K562 (cell line): ENCODE measurements around the gene JMJD1C. TPM values are rescaled to one million over a fixed set of nuclear protein-coding genes. Genes with fewer than 3 reads are reported as not detected.

Source experiments
- ARID1B ChIP-seq: fragments of 450-650 bp; IDR thresholded peaks from 2 replicates; pipeline ENCODE4 v1.6.1; 2016; ENCODE audit warnings: antibody characterized with exemption, mild to moderate bottlenecking, inconsistent platforms
- EP400 ChIP-seq: fragments of 450-650 bp; IDR thresholded peaks from 2 replicates; pipeline ENCODE4 v1.6.1; 2017; ENCODE audit warnings: antibody characterized with exemption, mild to moderate bottlenecking, moderate library complexity
- GTF3C2 ChIP-seq: IDR thresholded peaks from 3 replicates; pipeline ENCODE4 v1.6.1; 2011; ENCODE audit warnings: borderline replicate concordance, mild to moderate bottlenecking, moderate library complexity; ENCODE audit not compliant: insufficient read length; ENCODE audit errors: extremely low read depth
- MAZ ChIP-seq, 2 experiments: fragments of 450-650 bp in 1 of 2; sonication (generic) in 1 of 2; formaldehyde crosslinking; IDR thresholded peaks in 1 of 2; conservative IDR thresholded peaks in 1 of 2; 2 replicates each; pipeline versions ENCODE4 v1.4.0 to v1.5.0; 2020; ENCODE audit warnings: mild to moderate bottlenecking in 1 of 2, missing genetic modification reagents in 1 of 2
- NFIC ChIP-seq: fragments of 450-650 bp; IDR thresholded peaks from 2 replicates; pipeline ENCODE4 v1.6.1; 2017; ENCODE audit warnings: mild to moderate bottlenecking, inconsistent platforms
- NR2C2 ChIP-seq, 2 experiments: fragments of 200-800 bp in 1 of 2; sonication (Bioruptor generic) in 1 of 2; sonication (generic) in 1 of 2; formaldehyde crosslinking in 1 of 2; IDR thresholded peaks; 2 replicates each; pipeline versions ENCODE4 v1.6.1 to v1.8.0; 2016 to 2022; ENCODE audit warnings: mild to moderate bottlenecking in 1 of 2, missing compliant biosample characterization in 1 of 2, missing genetic modification characterization in 1 of 2, missing genetic modification reagents in 1 of 2
- POLR3G ChIP-seq: IDR thresholded peaks from 2 replicates; pipeline ENCODE4 v1.6.1; 2011; ENCODE audit not compliant: insufficient read length, insufficient replicate concordance; ENCODE audit errors: extremely low read depth
- SMARCC2 ChIP-seq: fragments of 450-650 bp; IDR thresholded peaks from 2 replicates; pipeline ENCODE4 v1.6.1; 2017; ENCODE audit warnings: antibody characterized with exemption, moderate library complexity, mild to moderate bottlenecking, low read depth
- TAL1 ChIP-seq: fragments of 450-650 bp; IDR thresholded peaks from 2 replicates; pipeline ENCODE4 v1.6.1; 2016; ENCODE audit warnings: mild to moderate bottlenecking
- THRAP3 ChIP-seq: fragments of 450-650 bp; IDR thresholded peaks from 2 replicates; pipeline ENCODE4 v1.6.1; 2016; ENCODE audit warnings: mild to moderate bottlenecking, inconsistent platforms, borderline replicate concordance
- ZKSCAN8 ChIP-seq: fragments of 200-800 bp; sonication (Bioruptor generic); IDR thresholded peaks from 2 replicates; pipeline ENCODE4 v1.6.1; 2016; ENCODE audit warnings: missing genetic modification characterization, missing compliant biosample characterization
- ZNF395 ChIP-seq: fragments of 200-800 bp; sonication (Bioruptor generic); IDR thresholded peaks from 2 replicates; pipeline ENCODE4 v1.6.1; 2017; ENCODE audit warnings: missing genetic modification characterization, missing compliant biosample characterization
- polyA plus RNA-seq, 8 experiments: library from polyadenylated mRNA; depleted of rRNA in 4 of 8; stranded (reverse) in 5 of 8; unstranded in 3 of 8; fragments of >200 nt; fragmentation: Nextera tagmentation in 2 of 8; fragmentation: Illumina TruSeq in 1 of 8; extraction: Ambion mirVana in 2 of 8; extraction: Trizol in 1 of 8; gene quantifications; 2 replicates each; pipeline versions ENCODE4 v1.2.1 to v1.2.3, GENCODE V29; 2011 to 2014; ENCODE audit warnings: inconsistent platforms in 1 of 8, missing spikeins in 1 of 8
- total RNA-seq, 7 experiments: library from RNA; depleted of rRNA in 6 of 7; stranded (reverse); fragments of >200 nt in 6 of 7; fragmentation: Illumina TruSeq in 2 of 7; extraction: Trizol in 2 of 7; gene quantifications; 2 replicates each; pipeline versions ENCODE4 v1.2.1 to v1.2.3, GENCODE V29; 2011 to 2021; ENCODE audit warnings: low replicate concordance in 1 of 7
- TF ChIP-seq, protein P1 (sequence below): fragments of 250-450 bp; sonication (Bioruptor Pico); IDR thresholded peaks from 2 replicates; pipeline ENCODE4 v1.5.0; 2021
- TF ChIP-seq, protein P2 (sequence below): IDR thresholded peaks from 2 replicates; pipeline ENCODE4 v1.6.1; 2011; ENCODE audit warnings: borderline replicate concordance, low read depth, mild to moderate bottlenecking, moderate library complexity, low read length; ENCODE audit not compliant: insufficient read depth, poor library complexity, severe bottlenecking
- TF ChIP-seq, protein P3 (sequence below): fragments of 150-350 bp; IDR thresholded peaks from 2 replicates; pipeline ENCODE4 v1.6.1; 2014; ENCODE audit warnings: low read depth, mild to moderate bottlenecking, low read length, borderline replicate concordance

Gene JMJD1C
- total and polyA plus RNA-seq, 9 of the 15 experiments (the other 6 are each of a cell fraction or from before 2014, with no cell fraction given), result 25.3 to 68.0 (median 47.2) TPM

DNA sequence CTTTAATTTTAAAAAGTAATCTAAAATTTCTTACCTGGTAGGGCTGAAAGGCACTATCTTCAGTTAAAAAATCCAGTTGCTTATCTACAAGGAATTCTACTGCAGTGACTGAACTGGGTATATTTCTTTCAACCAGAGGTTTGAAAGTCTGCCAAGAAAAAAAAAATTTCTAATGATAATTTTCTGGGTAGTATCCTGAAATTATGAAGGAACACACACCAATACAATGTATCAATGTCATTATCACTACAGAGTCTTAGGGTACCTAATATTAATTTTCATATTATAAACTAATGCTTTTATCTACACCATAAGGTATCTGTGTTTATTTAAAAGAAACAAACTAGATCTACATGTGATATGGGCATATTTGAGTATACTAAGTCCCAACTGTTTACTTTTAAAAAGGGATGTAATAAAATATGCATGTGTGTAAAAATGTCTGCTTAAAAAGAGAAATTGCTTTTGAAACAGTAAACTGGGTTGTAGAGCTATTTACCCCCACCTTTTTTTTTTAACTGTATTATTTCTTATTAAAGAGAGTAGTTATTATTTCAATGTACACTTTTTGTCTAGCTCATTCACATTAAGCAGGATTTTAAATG is 201.1 kb downstream of the JMJD1C start (continued):
- TF ChIP-seq ARID1B, result no peak; the same call in 1 of the 2 replicates
- TF ChIP-seq ZKSCAN8 (CRISPR knock-in tag), result 0 out of 2 replicates have a peak, but pooled peaks have one; percentile 49
- no peak for TF ChIP-seq POLR3G
- peak; percentile 21; the same call in 1 of the 2 replicates for TF ChIP-seq SMARCC2
- peak; percentile 4; the same call in 1 of the 2 replicates for TF ChIP-seq EP400
- TF ChIP-seq, protein P1, sequence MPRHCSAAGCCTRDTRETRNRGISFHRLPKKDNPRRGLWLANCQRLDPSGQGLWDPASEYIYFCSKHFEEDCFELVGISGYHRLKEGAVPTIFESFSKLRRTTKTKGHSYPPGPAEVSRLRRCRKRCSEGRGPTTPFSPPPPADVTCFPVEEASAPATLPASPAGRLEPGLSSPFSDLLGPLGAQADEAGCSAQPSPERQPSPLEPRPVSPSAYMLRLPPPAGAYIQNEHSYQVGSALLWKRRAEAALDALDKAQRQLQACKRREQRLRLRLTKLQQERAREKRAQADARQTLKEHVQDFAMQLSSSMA (CRISPR knock-in tag), result no peak
- TF ChIP-seq GTF3C2, result no peak
- no peak for TF ChIP-seq NR2C2 (CRISPR knock-in tag; IDR thresholded peaks at IDR 0.05)
- TF ChIP-seq NR2C2 (tag; IDR thresholded peaks at IDR 0.05), result no peak
- no peak for TF ChIP-seq ZNF395 (CRISPR knock-in tag)
- TF ChIP-seq NFIC, result peak; percentile 42; the same call in 1 of the 2 replicates
- TF ChIP-seq TAL1, result no peak
- peak in 1 of 2 experiments; percentile 4; a peak in 1 of 4 replicates for TF ChIP-seq MAZ (CRISPR knock-in tag; conservative IDR thresholded peaks at IDR 0.05 in 1 of 2, IDR thresholded peaks at IDR 0.05 in 1 of 2)
- TF ChIP-seq, protein P2, sequence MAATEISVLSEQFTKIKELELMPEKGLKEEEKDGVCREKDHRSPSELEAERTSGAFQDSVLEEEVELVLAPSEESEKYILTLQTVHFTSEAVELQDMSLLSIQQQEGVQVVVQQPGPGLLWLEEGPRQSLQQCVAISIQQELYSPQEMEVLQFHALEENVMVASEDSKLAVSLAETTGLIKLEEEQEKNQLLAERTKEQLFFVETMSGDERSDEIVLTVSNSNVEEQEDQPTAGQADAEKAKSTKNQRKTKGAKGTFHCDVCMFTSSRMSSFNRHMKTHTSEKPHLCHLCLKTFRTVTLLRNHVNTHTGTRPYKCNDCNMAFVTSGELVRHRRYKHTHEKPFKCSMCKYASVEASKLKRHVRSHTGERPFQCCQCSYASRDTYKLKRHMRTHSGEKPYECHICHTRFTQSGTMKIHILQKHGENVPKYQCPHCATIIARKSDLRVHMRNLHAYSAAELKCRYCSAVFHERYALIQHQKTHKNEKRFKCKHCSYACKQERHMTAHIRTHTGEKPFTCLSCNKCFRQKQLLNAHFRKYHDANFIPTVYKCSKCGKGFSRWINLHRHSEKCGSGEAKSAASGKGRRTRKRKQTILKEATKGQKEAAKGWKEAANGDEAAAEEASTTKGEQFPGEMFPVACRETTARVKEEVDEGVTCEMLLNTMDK, result no peak
- TF ChIP-seq, protein P3, sequence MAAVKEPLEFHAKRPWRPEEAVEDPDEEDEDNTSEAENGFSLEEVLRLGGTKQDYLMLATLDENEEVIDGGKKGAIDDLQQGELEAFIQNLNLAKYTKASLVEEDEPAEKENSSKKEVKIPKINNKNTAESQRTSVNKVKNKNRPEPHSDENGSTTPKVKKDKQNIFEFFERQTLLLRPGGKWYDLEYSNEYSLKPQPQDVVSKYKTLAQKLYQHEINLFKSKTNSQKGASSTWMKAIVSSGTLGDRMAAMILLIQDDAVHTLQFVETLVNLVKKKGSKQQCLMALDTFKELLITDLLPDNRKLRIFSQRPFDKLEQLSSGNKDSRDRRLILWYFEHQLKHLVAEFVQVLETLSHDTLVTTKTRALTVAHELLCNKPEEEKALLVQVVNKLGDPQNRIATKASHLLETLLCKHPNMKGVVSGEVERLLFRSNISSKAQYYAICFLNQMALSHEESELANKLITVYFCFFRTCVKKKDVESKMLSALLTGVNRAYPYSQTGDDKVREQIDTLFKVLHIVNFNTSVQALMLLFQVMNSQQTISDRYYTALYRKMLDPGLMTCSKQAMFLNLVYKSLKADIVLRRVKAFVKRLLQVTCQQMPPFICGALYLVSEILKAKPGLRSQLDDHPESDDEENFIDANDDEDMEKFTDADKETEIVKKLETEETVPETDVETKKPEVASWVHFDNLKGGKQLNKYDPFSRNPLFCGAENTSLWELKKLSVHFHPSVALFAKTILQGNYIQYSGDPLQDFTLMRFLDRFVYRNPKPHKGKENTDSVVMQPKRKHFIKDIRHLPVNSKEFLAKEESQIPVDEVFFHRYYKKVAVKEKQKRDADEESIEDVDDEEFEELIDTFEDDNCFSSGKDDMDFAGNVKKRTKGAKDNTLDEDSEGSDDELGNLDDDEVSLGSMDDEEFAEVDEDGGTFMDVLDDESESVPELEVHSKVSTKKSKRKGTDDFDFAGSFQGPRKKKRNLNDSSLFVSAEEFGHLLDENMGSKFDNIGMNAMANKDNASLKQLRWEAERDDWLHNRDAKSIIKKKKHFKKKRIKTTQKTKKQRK, result no peak
- TF ChIP-seq THRAP3, result no peak
